Measurements from ENCODE around the gene GMNC. TPM values are rescaled to one million over a fixed set of nuclear protein-coding genes. Genes with fewer than 3 reads are reported as not detected.
A peak's percentile ranks its signal among the peaks of the same experiment; 100 is the strongest.

The GMNC gene
- total RNA-seq, 1 experiment from 2014 or later: not detected

DNA sequence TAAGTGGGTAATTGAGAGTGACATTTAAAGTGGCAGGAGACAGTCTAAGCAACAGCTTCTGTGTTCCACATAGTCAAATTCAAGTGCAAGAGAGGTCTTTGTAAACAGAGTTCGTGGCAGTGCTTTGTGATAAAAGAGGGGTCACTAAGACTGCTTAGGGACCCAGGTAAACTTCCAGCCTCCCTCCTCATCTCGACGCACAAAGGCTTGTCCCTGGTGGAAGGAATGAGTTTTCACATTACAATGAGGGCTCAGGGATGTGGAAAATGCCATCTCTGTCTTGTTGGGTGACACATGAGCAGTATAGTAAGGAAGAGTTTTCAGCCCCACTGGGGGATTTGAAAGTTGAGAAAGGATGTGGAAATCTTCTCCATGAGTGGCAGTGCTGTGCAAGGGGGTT lies 7.3 kb downstream of the GMNC start:
- no peak for DNase-seq (ENCODE audit: low read depth)
- in situ Hi-C loops (cut with HindIII; ENCODE audit: low pct_unique_long_range_greater_than_20kb, low sequenced_read_pairs): no loop called here

DNA sequence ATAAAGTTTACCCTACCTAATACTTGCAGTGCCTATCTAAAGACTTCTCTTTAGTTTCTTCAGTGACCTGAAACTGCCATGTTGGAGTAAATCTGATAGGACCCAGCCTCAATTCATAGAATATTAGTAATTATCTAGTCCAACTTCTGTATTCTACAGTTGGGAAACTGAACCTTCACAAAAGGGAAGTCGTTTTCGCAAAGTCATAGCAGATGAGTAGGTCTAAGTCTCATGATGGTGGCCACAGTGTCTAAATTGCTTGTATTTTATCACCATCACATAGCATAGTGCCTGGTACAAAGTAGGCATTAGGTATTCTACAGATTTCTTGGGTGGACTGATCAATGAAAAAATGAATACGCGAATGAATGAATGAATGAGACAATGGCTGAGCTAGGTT lies 8.4 kb downstream of the GMNC start:
- in situ Hi-C loops (cut with HindIII; ENCODE audit: low pct_unique_long_range_greater_than_20kb, low sequenced_read_pairs): no loop called here
- no peak for DNase-seq (ENCODE audit: low read depth)

DNA sequence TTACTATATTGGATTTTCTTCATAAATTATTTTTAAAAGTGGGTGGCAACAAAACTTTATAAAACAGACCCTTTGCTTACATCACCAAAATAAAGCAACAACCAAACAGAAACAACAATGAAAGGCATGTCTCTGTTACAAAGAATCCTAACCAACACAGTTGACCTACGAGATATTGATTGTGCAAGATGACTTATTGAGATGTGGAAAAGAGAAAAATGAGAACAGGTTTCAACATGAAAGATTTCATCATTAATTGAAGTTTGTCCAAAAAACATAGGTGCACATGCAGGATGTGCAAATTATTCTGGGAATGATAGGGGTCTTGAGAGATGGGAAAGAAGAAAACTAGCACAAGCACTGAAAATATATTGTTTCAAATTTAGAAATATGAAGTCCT lies 9.0 kb downstream of the GMNC start:
- in situ Hi-C loops (cut with HindIII; ENCODE audit: low pct_unique_long_range_greater_than_20kb, low sequenced_read_pairs): no loop called here
- no peak for DNase-seq (ENCODE audit: low read depth)

DNA sequence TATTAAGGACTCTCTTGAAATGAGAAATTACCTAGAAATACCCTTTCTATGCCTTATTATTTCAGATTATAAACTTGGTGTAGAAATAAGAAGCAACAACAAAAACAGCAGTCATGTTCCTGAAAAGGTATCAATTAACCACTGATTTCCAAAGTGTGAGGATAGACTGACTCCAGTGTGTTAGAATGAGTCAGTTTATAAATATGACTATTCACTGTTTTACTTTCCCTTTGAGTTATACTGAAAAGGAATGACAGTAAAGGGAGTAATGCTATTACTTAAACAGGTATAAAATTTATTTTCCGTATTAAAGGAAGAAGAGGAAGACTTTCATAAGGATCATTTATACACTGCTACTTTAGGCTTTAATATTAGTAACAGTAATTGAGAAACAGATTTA lies 12.9 kb downstream of the GMNC start:
- in situ Hi-C loops (cut with HindIII; ENCODE audit: low pct_unique_long_range_greater_than_20kb, low sequenced_read_pairs): no loop called here
- no peak for DNase-seq (ENCODE audit: low read depth)

DNA sequence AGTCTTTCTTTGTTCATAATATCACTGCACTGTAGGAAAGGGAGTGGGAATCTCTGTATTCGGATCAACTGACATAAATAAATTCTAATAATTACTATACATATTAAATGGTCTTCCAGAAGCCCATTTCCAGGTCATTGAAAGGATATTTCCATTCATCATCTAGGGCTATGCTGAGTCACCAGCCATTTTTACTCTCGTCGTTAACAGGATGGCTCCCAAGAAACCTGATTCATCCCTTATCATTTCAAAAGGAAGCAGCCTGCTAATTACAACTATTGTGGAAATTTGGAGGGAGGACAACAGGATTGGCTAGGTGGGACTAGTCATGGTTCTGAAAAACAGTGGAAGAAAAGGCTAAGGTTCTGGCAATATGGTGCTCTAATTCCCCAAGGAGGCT lies 13.6 kb downstream of the GMNC start:
- DNase-seq (ENCODE audit: low read depth): no peak
- in situ Hi-C loops (cut with HindIII; ENCODE audit: low pct_unique_long_range_greater_than_20kb, low sequenced_read_pairs): no loop called here

DNA sequence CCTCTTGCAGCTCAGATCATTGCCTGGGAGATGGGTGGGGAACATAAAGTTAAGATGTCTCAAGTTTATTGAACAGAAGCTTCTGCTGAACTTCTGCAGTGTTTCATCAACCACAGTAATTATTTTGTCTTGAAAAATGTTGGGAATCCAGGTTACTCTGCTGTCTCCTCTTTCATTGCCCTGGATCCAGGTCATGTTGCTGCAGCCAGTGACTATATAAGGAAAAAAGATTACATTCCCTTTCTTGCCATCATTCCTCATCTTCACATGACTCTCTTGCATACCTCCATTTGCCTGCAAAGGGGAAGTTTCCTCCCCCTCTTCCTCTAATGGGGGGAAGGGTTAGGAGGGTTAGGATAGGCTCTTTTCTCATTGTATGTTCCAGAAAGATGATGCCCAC lies 15.1 kb downstream of the GMNC start:
- DNase-seq (ENCODE audit: low read depth): no peak
- in situ Hi-C loops (cut with HindIII; ENCODE audit: low pct_unique_long_range_greater_than_20kb, low sequenced_read_pairs): no loop called here

DNA sequence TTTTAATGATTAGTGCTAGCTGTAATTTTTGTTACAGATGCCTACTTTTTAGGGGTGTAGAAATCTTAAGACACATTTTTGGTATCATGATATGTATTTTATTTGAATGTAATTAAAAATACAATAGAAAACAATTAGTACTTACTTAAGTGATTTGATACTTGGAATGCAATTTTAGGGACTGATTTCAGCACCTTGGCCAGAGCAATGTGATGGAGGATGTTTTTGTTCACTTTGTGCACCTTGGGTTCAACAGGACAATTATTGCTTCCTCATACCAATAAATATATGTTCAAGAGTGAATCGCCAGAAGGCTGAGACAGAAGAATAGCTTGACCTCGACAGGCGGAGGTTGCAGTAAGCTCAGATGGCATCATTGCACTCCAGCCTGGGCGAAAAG lies 22.3 kb downstream of the GMNC start:
- DNase-seq (ENCODE audit: low read depth): no peak

GRCh38 chr3:190831225-190831624 lies 31.3 kb downstream of the GMNC start:
- in situ Hi-C loops (cut with HindIII; ENCODE audit: low pct_unique_long_range_greater_than_20kb, low sequenced_read_pairs): no loop called here

More for the DNA sequence above, 22.3 kb downstream of the GMNC start:
- in situ Hi-C loops (cut with HindIII; ENCODE audit: low pct_unique_long_range_greater_than_20kb, low sequenced_read_pairs): no loop called here

GRCh38 chr3:190830031-190830430 lies 32.5 kb downstream of the GMNC start:
- DNase-seq (ENCODE audit: low read depth): no peak
- in situ Hi-C loops (cut with HindIII; ENCODE audit: low pct_unique_long_range_greater_than_20kb, low sequenced_read_pairs): no loop called here

More at GRCh38 chr3:190831225-190831624, 31.3 kb downstream of the GMNC start:
- DNase-seq (ENCODE audit: low read depth): no peak

DNA sequence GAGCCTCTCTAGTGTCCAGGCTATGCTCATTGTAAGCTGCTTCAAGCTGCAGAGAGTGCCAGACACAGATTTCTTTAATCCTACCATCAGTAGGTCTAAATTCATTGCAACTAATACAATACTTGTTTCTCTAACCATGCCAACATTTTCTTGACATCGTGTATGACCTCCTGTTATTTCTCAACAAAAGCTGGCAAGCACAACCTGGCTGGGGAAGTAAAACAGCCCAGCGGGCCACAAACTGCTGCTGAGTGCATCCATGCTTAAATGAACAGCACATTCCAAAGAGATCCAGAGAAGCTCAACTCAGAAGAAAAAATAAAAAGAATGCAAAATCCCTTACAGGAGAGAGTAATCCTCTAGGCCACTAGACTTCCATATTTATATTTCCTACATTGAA lies 36.5 kb downstream of the GMNC start:
- in situ Hi-C loops (cut with HindIII; ENCODE audit: low pct_unique_long_range_greater_than_20kb, low sequenced_read_pairs): no loop called here
- DNase-seq (ENCODE audit: low read depth): no peak

- in situ Hi-C loops (cut with HindIII; ENCODE audit: low pct_unique_long_range_greater_than_20kb, low sequenced_read_pairs): no loop called here
These were observed 37.0 kb downstream of the GMNC start for GRCh38 chr3:190825386-190826016.

GRCh38 chr3:190811775-190812480 lies 50.6 kb downstream of the GMNC start:
- DNase-seq (ENCODE audit: low read depth): peak; percentile 21
- in situ Hi-C loops (cut with HindIII; ENCODE audit: low pct_unique_long_range_greater_than_20kb, low sequenced_read_pairs): no loop called here

More at GRCh38 chr3:190825386-190826016, 37.0 kb downstream of the GMNC start:
- no peak for DNase-seq (ENCODE audit: low read depth)

GRCh38 chr3:190810957-190811356 lies 51.5 kb downstream of the GMNC start:
- in situ Hi-C loops (cut with HindIII; ENCODE audit: low pct_unique_long_range_greater_than_20kb, low sequenced_read_pairs): no loop called here
- DNase-seq (ENCODE audit: low read depth): no peak

- no peak for DNase-seq (ENCODE audit: low read depth)
- in situ Hi-C loops (cut with HindIII; ENCODE audit: low pct_unique_long_range_greater_than_20kb, low sequenced_read_pairs): no loop called here
These were observed 53.1 kb downstream of the GMNC start for GRCh38 chr3:190809351-190809750.

DNA sequence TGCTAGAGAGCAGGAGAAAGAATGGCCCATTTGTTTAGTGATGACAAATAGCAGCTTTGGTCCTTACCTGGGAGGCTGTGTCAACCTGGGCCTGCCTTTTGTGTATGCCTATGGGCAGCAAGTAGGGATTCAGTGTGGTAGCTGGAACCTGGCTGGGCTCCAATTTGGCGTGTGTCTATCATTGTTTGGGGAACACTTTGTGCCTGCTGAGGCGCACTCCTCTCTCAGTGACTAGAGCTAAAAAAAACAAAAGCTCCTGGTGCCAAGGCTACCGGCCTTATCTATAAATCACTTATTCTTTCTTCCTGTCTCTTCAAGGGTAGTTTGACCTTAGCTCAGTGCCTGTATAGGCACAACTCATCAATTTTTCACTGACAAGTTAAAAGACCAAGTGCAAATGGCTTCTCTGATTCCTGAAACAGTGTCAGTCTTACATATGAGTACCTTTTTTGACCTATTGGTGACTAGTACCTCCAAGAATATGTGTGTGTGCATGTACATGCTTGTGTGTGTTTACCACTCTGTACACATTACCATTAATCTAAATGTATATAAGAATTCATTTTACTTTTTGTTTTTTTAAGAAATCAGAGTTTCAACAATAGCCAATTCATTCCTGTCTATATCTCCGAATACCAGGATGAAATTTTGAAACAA lies 54.6 kb downstream of the GMNC start:
- in situ Hi-C loops (cut with HindIII; ENCODE audit: low pct_unique_long_range_greater_than_20kb, low sequenced_read_pairs): no loop called here
- DNase-seq (ENCODE audit: low read depth): no peak

Measured in Caki2 (cell line).